Measurements from ENCODE around the gene SUGCT. TPM values are rescaled to one million over a fixed set of nuclear protein-coding genes. Genes with fewer than 3 reads are reported as not detected.

Gene SUGCT
- total RNA-seq, 1 experiment from 2014 or later = 9.9 TPM

- TF ChIP-seq, protein P1, sequence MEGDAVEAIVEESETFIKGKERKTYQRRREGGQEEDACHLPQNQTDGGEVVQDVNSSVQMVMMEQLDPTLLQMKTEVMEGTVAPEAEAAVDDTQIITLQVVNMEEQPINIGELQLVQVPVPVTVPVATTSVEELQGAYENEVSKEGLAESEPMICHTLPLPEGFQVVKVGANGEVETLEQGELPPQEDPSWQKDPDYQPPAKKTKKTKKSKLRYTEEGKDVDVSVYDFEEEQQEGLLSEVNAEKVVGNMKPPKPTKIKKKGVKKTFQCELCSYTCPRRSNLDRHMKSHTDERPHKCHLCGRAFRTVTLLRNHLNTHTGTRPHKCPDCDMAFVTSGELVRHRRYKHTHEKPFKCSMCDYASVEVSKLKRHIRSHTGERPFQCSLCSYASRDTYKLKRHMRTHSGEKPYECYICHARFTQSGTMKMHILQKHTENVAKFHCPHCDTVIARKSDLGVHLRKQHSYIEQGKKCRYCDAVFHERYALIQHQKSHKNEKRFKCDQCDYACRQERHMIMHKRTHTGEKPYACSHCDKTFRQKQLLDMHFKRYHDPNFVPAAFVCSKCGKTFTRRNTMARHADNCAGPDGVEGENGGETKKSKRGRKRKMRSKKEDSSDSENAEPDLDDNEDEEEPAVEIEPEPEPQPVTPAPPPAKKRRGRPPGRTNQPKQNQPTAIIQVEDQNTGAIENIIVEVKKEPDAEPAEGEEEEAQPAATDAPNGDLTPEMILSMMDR (IDR thresholded peaks at IDR 0.05; ENCODE audit: insufficient read depth in 1 of 2, low read depth in 1 of 2, low read length in 1 of 2, severe bottlenecking in 1 of 2, unreplicated experiment in 1 of 2) = no peak
- BruUV-seq (replicated peaks) = no TSS peak
- intact Hi-C loops (cut with micrococcal nuclease; ENCODE audit: unreplicated experiment) = no loop called here
- Histone ChIP-seq H3K4me3 (ENCODE audit: low read depth, low read length) (no peak overlapping the region), H3K4me1 (no peaks in the 10 kb centered on the region), H3K27me3 (replicated peaks; ENCODE audit: control insufficient read depth, insufficient read depth, low read length) (no peaks in the 10 kb centered on the region), H3K36me3 (ENCODE audit: control insufficient read depth, insufficient read depth, low read length) (no peaks in the 10 kb centered on the region), H3K9me3 (no peaks in the 10 kb centered on the region)
- ChIA-PET CTCF (no interaction called here), POLR2A (no interaction called here)
- Mint-ChIP-seq H3K4me3 (ENCODE audit: unreplicated experiment) (no peak overlapping the region), H3K36me3 (ENCODE audit: insufficient read depth, unreplicated experiment) (no peaks in the 10 kb centered on the region), H3K4me1 (ENCODE audit: low read depth, unreplicated experiment) (no peaks in the 10 kb centered on the region), H3K27ac (ENCODE audit: unreplicated experiment) (no peak overlapping the region), H3K27me3 (ENCODE audit: insufficient read depth, unreplicated experiment) (no peaks in the 10 kb centered on the region), H3K9me3 (ENCODE audit: unreplicated experiment) (no peaks in the 10 kb centered on the region)
- no peak for DNase-seq
Measured at GRCh38 chr7:40595832-40596231, 461.0 kb downstream of the SUGCT start.

DNA sequence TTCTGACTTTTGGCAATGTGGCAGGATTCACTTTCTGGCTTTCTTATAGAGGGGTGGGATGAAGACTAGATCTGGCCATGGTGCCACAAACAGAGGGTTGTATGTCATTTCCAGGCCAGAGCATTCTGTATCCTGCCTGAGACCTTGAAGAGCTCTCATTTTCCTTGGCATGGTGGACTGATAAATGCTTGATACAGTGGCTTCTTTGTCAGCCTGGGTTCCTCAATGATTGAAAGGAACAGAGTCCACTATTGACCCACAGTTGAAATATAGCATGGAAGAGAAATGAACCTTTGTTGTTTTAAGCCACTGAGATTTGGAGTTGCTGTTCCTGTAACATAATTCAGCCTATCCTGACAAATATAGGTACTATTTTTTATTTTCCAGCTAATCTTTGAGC lies 462.7 kb downstream of the SUGCT start:
- ChIA-PET CTCF (no interaction called here), POLR2A (no interaction called here)
- Mint-ChIP-seq H3K4me3 (ENCODE audit: unreplicated experiment) (no peak overlapping the region), H3K36me3 (ENCODE audit: insufficient read depth, unreplicated experiment) (no peaks in the 10 kb centered on the region), H3K4me1 (ENCODE audit: low read depth, unreplicated experiment) (no peaks in the 10 kb centered on the region), H3K27ac (ENCODE audit: unreplicated experiment) (no peak overlapping the region), H3K9me3 (ENCODE audit: unreplicated experiment) (peaks cover 8% of the 10 kb centered on the region), H3K27me3 (ENCODE audit: insufficient read depth, unreplicated experiment) (no peaks in the 10 kb centered on the region)
- Histone ChIP-seq H3K4me1 (no peaks in the 10 kb centered on the region), H3K4me3 (ENCODE audit: low read depth, low read length) (no peak overlapping the region), H3K36me3 (ENCODE audit: control insufficient read depth, insufficient read depth, low read length) (no peaks in the 10 kb centered on the region), H3K9me3 (no peaks in the 10 kb centered on the region), H3K27me3 (replicated peaks; ENCODE audit: control insufficient read depth, insufficient read depth, low read length) (no peaks in the 10 kb centered on the region)
- intact Hi-C loops (cut with micrococcal nuclease; ENCODE audit: unreplicated experiment) = no loop called here
- BruUV-seq (replicated peaks) = no TSS peak
- no peak for DNase-seq
- TF ChIP-seq, protein P1 (IDR thresholded peaks at IDR 0.05; ENCODE audit: insufficient read depth in 1 of 2, low read depth in 1 of 2, low read length in 1 of 2, severe bottlenecking in 1 of 2, unreplicated experiment in 1 of 2) = no peak

- no peaks in the 10 kb centered on the region for H3K27me3 ChIP-seq (replicated peaks; ENCODE audit: control insufficient read depth, insufficient read depth, low read length)
- H3K9me3 ChIP-seq = no peaks in the 10 kb centered on the region
- Mint-ChIP-seq H3K9me3 (ENCODE audit: unreplicated experiment) (peaks cover 11% of the 10 kb centered on the region), H3K4me1 (ENCODE audit: low read depth, unreplicated experiment) (no peaks in the 10 kb centered on the region), H3K27me3 (ENCODE audit: insufficient read depth, unreplicated experiment) (no peaks in the 10 kb centered on the region), H3K36me3 (ENCODE audit: insufficient read depth, unreplicated experiment) (no peaks in the 10 kb centered on the region), H3K4me3 (ENCODE audit: unreplicated experiment) (no peak overlapping the region), H3K27ac (ENCODE audit: unreplicated experiment) (no peak overlapping the region)
- no TSS peak for BruUV-seq (replicated peaks)
- no peak for DNase-seq
- TF ChIP-seq, protein P1 (IDR thresholded peaks at IDR 0.05; ENCODE audit: insufficient read depth in 1 of 2, low read depth in 1 of 2, low read length in 1 of 2, severe bottlenecking in 1 of 2, unreplicated experiment in 1 of 2) = no peak
- ChIA-PET POLR2A (no interaction called here), CTCF (no interaction called here)
- H3K4me3 ChIP-seq (ENCODE audit: low read depth, low read length) = no peak overlapping the region
- H3K4me1 ChIP-seq = no peaks in the 10 kb centered on the region
- intact Hi-C loops (cut with micrococcal nuclease; ENCODE audit: unreplicated experiment) = no loop called here
- H3K36me3 ChIP-seq (ENCODE audit: control insufficient read depth, insufficient read depth, low read length) = no peaks in the 10 kb centered on the region
Measured at GRCh38 chr7:40598915-40599314, 464.1 kb downstream of the SUGCT start.
